GM12891 (cell line): ENCODE results near the gene UXS1.

Experiments used
- DNase-seq: peaks from one replicate; pipeline ENCODE4 v3.0.0; 2011; ENCODE audit warnings: low spot score; ENCODE audit not compliant: insufficient read length
- FAIRE-seq: peaks from 2 replicates; lab custom pipeline; 2011; peaks lifted over from hg19 to GRCh38; lab: Jason Lieb, UNC
- PAX5 ChIP-seq: IDR thresholded peaks from 2 replicates; pipeline ENCODE4 v1.6.1; 2011; ENCODE audit warnings: low read length, moderate library complexity, mild to moderate bottlenecking; ENCODE audit not compliant: insufficient read depth, severe bottlenecking
- POLR2A ChIP-seq: IDR thresholded peaks from 2 replicates; pipeline ENCODE4 v1.6.1; 2011; ENCODE audit warnings: low read depth, low read length, control low read depth
- POLR2AphosphoS5 ChIP-seq: IDR thresholded peaks from 2 replicates; pipeline ENCODE4 v1.6.1; 2011; ENCODE audit warnings: low read depth, low read length, control low read depth
- POU2F2 ChIP-seq: IDR thresholded peaks from 2 replicates; pipeline ENCODE4 v1.6.1; 2011; ENCODE audit warnings: low read depth, mild to moderate bottlenecking, control low read depth, low read length, moderate library complexity
- SPI1 ChIP-seq: IDR thresholded peaks from 2 replicates; pipeline ENCODE4 v1.6.1; 2011; ENCODE audit warnings: low read depth, low read length, control low read depth
- TAF1 ChIP-seq: IDR thresholded peaks from 2 replicates; pipeline ENCODE4 v1.6.1; 2011; ENCODE audit warnings: low read depth, low read length, control low read depth

UXS1 gene

GRCh38 chr2:106153781-106154180 lies 40.3 kb downstream of the UXS1 start:
- TF ChIP-seq TAF1 (no peak), SPI1 (no peak), POU2F2 (no peak), PAX5 (no peak), POLR2A (no peak), POLR2AphosphoS5 (no peak)
- FAIRE-seq: no peak
- no peak for DNase-seq

GRCh38 chr2:106147665-106148064 lies 46.4 kb downstream of the UXS1 start:
- DNase-seq (no peak), FAIRE-seq (no peak)

GRCh38 chr2:106147159-106147558 lies 46.9 kb downstream of the UXS1 start:
- no peak for TF ChIP-seq POLR2AphosphoS5
- no peak for TF ChIP-seq PAX5
- TF ChIP-seq TAF1: no peak
- TF ChIP-seq POU2F2: no peak
- TF ChIP-seq SPI1: no peak
- no peak for TF ChIP-seq POLR2A
- no peak for FAIRE-seq
- DNase-seq: no peak

More at GRCh38 chr2:106147665-106148064, 46.4 kb downstream of the UXS1 start:
- TF ChIP-seq POLR2A: no peak
- TF ChIP-seq POLR2AphosphoS5: no peak
- TF ChIP-seq POU2F2: no peak

GRCh38 chr2:106144621-106145331 lies 49.3 kb downstream of the UXS1 start:
- TF ChIP-seq POU2F2: no peak
- no peak for TF ChIP-seq POLR2A
- TF ChIP-seq POLR2AphosphoS5: no peak
- no peak for TF ChIP-seq PAX5
- no peak for TF ChIP-seq TAF1
- DNase-seq (no peak), FAIRE-seq (no peak)

GRCh38 chr2:106143495-106144215 lies 50.4 kb downstream of the UXS1 start:
- TF ChIP-seq TAF1 (no peak), SPI1 (no peak), POU2F2 (no peak), POLR2AphosphoS5 (no peak), PAX5 (no peak), POLR2A (no peak)
- no peak for FAIRE-seq

GRCh38 chr2:106142683-106143082 lies 51.4 kb downstream of the UXS1 start:
- no peak for TF ChIP-seq SPI1
- no peak for TF ChIP-seq POLR2AphosphoS5
- TF ChIP-seq PAX5: no peak
- TF ChIP-seq POU2F2: no peak
- DNase-seq (no peak), FAIRE-seq (no peak)

More at GRCh38 chr2:106143495-106144215, 50.4 kb downstream of the UXS1 start:
- DNase-seq: no peak

- TF ChIP-seq TAF1: no peak
- TF ChIP-seq POLR2A: no peak
- no peak for TF ChIP-seq POU2F2
- no peak for TF ChIP-seq SPI1
- no peak for TF ChIP-seq PAX5
- no peak for TF ChIP-seq POLR2AphosphoS5
- FAIRE-seq (peak; percentile 70), DNase-seq (no peak)
Observed at GRCh38 chr2:106140913-106141312, 53.2 kb downstream of the UXS1 start.

- no peak for FAIRE-seq
Observed at GRCh38 chr2:106140113-106140512, 54.0 kb downstream of the UXS1 start.

GRCh38 chr2:106139238-106139935 lies 54.7 kb downstream of the UXS1 start:
- FAIRE-seq (no peak), DNase-seq (no peak)
- TF ChIP-seq POLR2A (no peak), TAF1 (no peak), POU2F2 (no peak), SPI1 (no peak), POLR2AphosphoS5 (no peak), PAX5 (no peak)

More at GRCh38 chr2:106140113-106140512, 54.0 kb downstream of the UXS1 start:
- TF ChIP-seq POLR2AphosphoS5: no peak
- TF ChIP-seq PAX5: no peak
- no peak for TF ChIP-seq SPI1
- TF ChIP-seq TAF1: no peak
- no peak for TF ChIP-seq POLR2A
- no peak for TF ChIP-seq POU2F2
- DNase-seq: no peak
